Measurements from ENCODE around the gene SGO1. TPM values are rescaled to one million over a fixed set of nuclear protein-coding genes. Genes with fewer than 3 reads are reported as not detected.
A peak's percentile ranks its signal among the peaks of the same experiment; 100 is the strongest.

The SGO1 gene
- total and polyA plus RNA-seq, 4 donors, result 4.0 to 5.5 (median 4.7) TPM

GRCh38 chr3:20173844-20174410 is 12.1 kb downstream of the SGO1 start:
- WGBS (ENCODE audit: insufficient coverage), result 83% methylated on average over 1 of the region's 4 CpGs
- no peaks in the 10 kb centered on the region for H3K36me3 ChIP-seq (ENCODE audit: control insufficient read depth, insufficient read depth, low read length)
- H3K27ac ChIP-seq (ENCODE audit: low read depth, low read length), result no peak overlapping the region
- H3K4me3 ChIP-seq (ENCODE audit: low read depth, low read length), result no peak overlapping the region
- H3K9me3 ChIP-seq (ENCODE audit: control insufficient read depth, insufficient read depth, low read length), result no peaks in the 10 kb centered on the region
- H3K27me3 ChIP-seq (ENCODE audit: control insufficient read depth, insufficient read depth, low read length), result no peaks in the 10 kb centered on the region
- H3K4me1 ChIP-seq (ENCODE audit: control insufficient read depth, insufficient read depth, low read length), result no peaks in the 10 kb centered on the region
- no peak for DNase-seq (ENCODE audit: low read depth in 4 of 6, low spot score in 6 of 6)

DNA sequence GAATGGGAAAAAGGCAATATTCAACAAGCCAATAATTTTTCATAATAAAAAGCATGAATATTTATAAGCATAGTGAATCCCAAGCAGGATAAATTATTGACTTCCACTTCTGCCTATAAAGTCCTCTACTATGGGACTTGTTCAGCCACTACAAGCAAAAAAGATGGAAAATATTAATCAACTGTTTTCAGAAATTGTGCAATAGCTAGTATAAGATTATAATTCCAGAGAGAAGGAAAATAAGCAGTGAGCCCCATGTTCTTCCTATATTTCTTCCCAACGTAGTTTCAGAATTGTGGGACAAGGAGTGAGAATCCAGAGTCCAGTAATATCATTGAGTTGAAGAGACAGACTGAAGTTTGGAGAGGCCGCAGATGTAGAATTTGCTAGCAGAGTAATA is 24.3 kb downstream of the SGO1 start:
- no peaks in the 10 kb centered on the region for H3K36me3 ChIP-seq (ENCODE audit: control insufficient read depth, insufficient read depth, low read length)
- WGBS (ENCODE audit: insufficient coverage), result 93% methylated on average over 1 of the region's 2 CpGs
- no peak overlapping the region for H3K27ac ChIP-seq (ENCODE audit: low read depth, low read length)
- H3K4me1 ChIP-seq (ENCODE audit: control insufficient read depth, insufficient read depth, low read length), result no peaks in the 10 kb centered on the region
- DNase-seq (ENCODE audit: low read depth in 4 of 6, low spot score in 6 of 6), result no peak
- H3K4me3 ChIP-seq (ENCODE audit: low read depth, low read length), result no peak overlapping the region
- H3K9me3 ChIP-seq (ENCODE audit: control insufficient read depth, insufficient read depth, low read length), result no peaks in the 10 kb centered on the region
- H3K27me3 ChIP-seq (ENCODE audit: control insufficient read depth, insufficient read depth, low read length), result no peaks in the 10 kb centered on the region

- Histone ChIP-seq H3K9me3 (ENCODE audit: control insufficient read depth, insufficient read depth, low read length) (no peaks in the 10 kb centered on the region), H3K4me3 (ENCODE audit: low read depth, low read length) (no peak overlapping the region), H3K27me3 (ENCODE audit: control insufficient read depth, insufficient read depth, low read length) (no peaks in the 10 kb centered on the region), H3K27ac (ENCODE audit: low read depth, low read length) (no peak overlapping the region), H3K36me3 (ENCODE audit: control insufficient read depth, insufficient read depth, low read length) (no peaks in the 10 kb centered on the region), H3K4me1 (ENCODE audit: control insufficient read depth, insufficient read depth, low read length) (no peaks in the 10 kb centered on the region)
- no peak for DNase-seq (ENCODE audit: low read depth in 4 of 6, low spot score in 6 of 6)
These were observed 25.8 kb downstream of the SGO1 start for GRCh38 chr3:20160230-20160629.

DNA sequence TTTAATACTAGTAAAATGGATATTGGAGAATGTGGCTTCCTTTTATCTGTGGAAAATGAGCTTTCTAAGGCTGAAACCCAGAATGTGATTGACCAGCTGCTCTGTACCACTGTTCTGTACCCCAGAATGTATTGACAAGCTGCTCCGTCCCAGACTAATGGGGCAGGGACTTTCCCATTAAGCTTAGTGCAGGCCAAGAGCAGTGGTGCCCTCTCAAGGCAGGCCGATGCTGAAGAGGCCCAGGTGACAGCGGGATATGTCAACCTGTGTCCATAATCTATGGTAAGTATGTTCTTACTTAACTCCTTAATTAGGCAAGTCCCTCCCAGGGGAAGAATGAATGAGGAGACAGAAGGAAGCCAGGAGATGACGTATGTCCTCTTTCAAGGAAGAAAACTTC is 31.1 kb downstream of the SGO1 start:
- H3K36me3 ChIP-seq (ENCODE audit: control insufficient read depth, insufficient read depth, low read length), result no peaks in the 10 kb centered on the region
- no peaks in the 10 kb centered on the region for H3K4me1 ChIP-seq (ENCODE audit: control insufficient read depth, insufficient read depth, low read length)
- DNase-seq (ENCODE audit: low read depth in 4 of 6, low spot score in 6 of 6), result no peak
- H3K27me3 ChIP-seq (ENCODE audit: control insufficient read depth, insufficient read depth, low read length), result no peaks in the 10 kb centered on the region
- no peak overlapping the region for H3K4me3 ChIP-seq (ENCODE audit: low read depth, low read length)
- WGBS (ENCODE audit: insufficient coverage), result 100% methylated on average over 1 of the region's 4 CpGs
- H3K9me3 ChIP-seq (ENCODE audit: control insufficient read depth, insufficient read depth, low read length), result no peaks in the 10 kb centered on the region
- no peak overlapping the region for H3K27ac ChIP-seq (ENCODE audit: low read depth, low read length)

- no CpG with 5 or more reads among the region's 1 CpG for WGBS (ENCODE audit: insufficient coverage)
- Histone ChIP-seq H3K27ac (ENCODE audit: low read depth, low read length) (no peak overlapping the region), H3K36me3 (ENCODE audit: control insufficient read depth, insufficient read depth, low read length) (no peaks in the 10 kb centered on the region), H3K9me3 (ENCODE audit: control insufficient read depth, insufficient read depth, low read length) (no peaks in the 10 kb centered on the region), H3K4me3 (ENCODE audit: low read depth, low read length) (no peak overlapping the region), H3K4me1 (ENCODE audit: control insufficient read depth, insufficient read depth, low read length) (no peaks in the 10 kb centered on the region), H3K27me3 (ENCODE audit: control insufficient read depth, insufficient read depth, low read length) (no peaks in the 10 kb centered on the region)
- DNase-seq (ENCODE audit: low read depth in 4 of 6, low spot score in 6 of 6), result no peak
These were observed 31.9 kb downstream of the SGO1 start for GRCh38 chr3:20154078-20154477.

DNA sequence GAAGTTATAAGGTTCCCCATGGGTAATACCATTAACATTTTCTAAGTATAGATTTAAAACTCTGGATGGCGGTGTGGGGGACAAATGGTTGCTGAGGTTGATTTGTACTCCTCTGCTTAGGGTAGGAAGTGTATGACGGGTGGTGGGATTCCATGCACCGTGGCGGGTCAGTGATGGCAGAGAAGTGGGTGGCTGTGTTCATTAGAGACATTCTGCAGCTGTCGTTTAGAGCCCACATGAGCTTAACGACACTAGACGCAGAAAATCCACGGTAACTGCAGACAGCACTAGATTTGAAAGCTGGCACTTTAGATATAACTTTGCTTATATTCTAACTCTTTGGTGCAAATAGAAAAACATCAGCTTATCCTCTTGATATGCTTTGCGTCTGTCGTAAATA is 37.5 kb downstream of the SGO1 start:
- Histone ChIP-seq H3K36me3 (ENCODE audit: control insufficient read depth, insufficient read depth, low read length) (peaks cover 2% of the 10 kb centered on the region), H3K27me3 (ENCODE audit: control insufficient read depth, insufficient read depth, low read length) (no peaks in the 10 kb centered on the region), H3K9me3 (ENCODE audit: control insufficient read depth, insufficient read depth, low read length) (no peaks in the 10 kb centered on the region), H3K27ac (ENCODE audit: low read depth, low read length) (peak overlapping the region; percentile 54), H3K4me3 (ENCODE audit: low read depth, low read length) (no peak overlapping the region), H3K4me1 (ENCODE audit: control insufficient read depth, insufficient read depth, low read length) (peaks cover 6% of the 10 kb centered on the region)
- DNase-seq (ENCODE audit: low read depth in 4 of 6, low spot score in 6 of 6), result no peak
- 51% methylated on average over 4 of the region's 10 CpGs for WGBS (ENCODE audit: insufficient coverage)

GRCh38 chr3:20147361-20147760 is 38.6 kb downstream of the SGO1 start:
- Histone ChIP-seq H3K36me3 (ENCODE audit: control insufficient read depth, insufficient read depth, low read length) (peaks cover 2% of the 10 kb centered on the region), H3K27ac (ENCODE audit: low read depth, low read length) (peak overlapping the region; percentile 54), H3K27me3 (ENCODE audit: control insufficient read depth, insufficient read depth, low read length) (no peaks in the 10 kb centered on the region), H3K4me1 (ENCODE audit: control insufficient read depth, insufficient read depth, low read length) (peaks cover 6% of the 10 kb centered on the region), H3K9me3 (ENCODE audit: control insufficient read depth, insufficient read depth, low read length) (no peaks in the 10 kb centered on the region), H3K4me3 (ENCODE audit: low read depth, low read length) (no peak overlapping the region)
- no peak for DNase-seq (ENCODE audit: low read depth in 4 of 6, low spot score in 6 of 6)

GRCh38 chr3:20146301-20146700 is 39.7 kb downstream of the SGO1 start:
- no peaks in the 10 kb centered on the region for H3K27me3 ChIP-seq (ENCODE audit: control insufficient read depth, insufficient read depth, low read length)
- no peak for DNase-seq (ENCODE audit: low read depth in 4 of 6, low spot score in 6 of 6)
- no peak overlapping the region for H3K27ac ChIP-seq (ENCODE audit: low read depth, low read length)
- H3K4me1 ChIP-seq (ENCODE audit: control insufficient read depth, insufficient read depth, low read length), result peaks cover 6% of the 10 kb centered on the region
- 77% methylated on average over 3 of the region's 8 CpGs for WGBS (ENCODE audit: insufficient coverage)
- H3K4me3 ChIP-seq (ENCODE audit: low read depth, low read length), result no peak overlapping the region
- H3K9me3 ChIP-seq (ENCODE audit: control insufficient read depth, insufficient read depth, low read length), result no peaks in the 10 kb centered on the region
- H3K36me3 ChIP-seq (ENCODE audit: control insufficient read depth, insufficient read depth, low read length), result peaks cover 2% of the 10 kb centered on the region

DNA sequence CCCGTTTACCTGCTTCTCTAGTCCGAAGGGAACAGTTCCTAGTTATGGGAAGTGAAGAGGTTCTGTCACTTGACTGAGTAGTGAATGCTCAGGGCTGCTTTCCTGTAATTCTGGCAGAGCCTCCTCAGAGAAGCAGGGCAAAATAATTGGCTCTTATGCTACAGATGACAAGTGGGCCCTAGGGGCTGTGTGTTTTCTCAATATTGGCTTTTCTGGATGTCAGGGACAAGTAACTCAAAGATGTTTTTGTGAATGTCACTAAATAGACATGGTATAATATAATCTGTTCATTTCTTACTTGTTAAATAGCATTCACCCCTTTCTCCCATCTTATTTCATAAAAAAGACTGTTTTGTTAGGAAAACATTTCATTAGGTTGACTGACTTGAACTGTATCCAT is 40.1 kb downstream of the SGO1 start:
- H3K27me3 ChIP-seq (ENCODE audit: control insufficient read depth, insufficient read depth, low read length), result no peaks in the 10 kb centered on the region
- H3K36me3 ChIP-seq (ENCODE audit: control insufficient read depth, insufficient read depth, low read length), result peaks cover 2% of the 10 kb centered on the region
- no peak overlapping the region for H3K4me3 ChIP-seq (ENCODE audit: low read depth, low read length)
- peak in 2 of 6 donors; percentile 28 to 37 for DNase-seq (ENCODE audit: low read depth in 4 of 6, low spot score in 6 of 6)
- H3K9me3 ChIP-seq (ENCODE audit: control insufficient read depth, insufficient read depth, low read length), result no peaks in the 10 kb centered on the region
- H3K27ac ChIP-seq (ENCODE audit: low read depth, low read length), result no peak overlapping the region
- peaks cover 6% of the 10 kb centered on the region for H3K4me1 ChIP-seq (ENCODE audit: control insufficient read depth, insufficient read depth, low read length)
- 30% methylated on average over 2 of the region's 2 CpGs for WGBS (ENCODE audit: insufficient coverage)

DNA sequence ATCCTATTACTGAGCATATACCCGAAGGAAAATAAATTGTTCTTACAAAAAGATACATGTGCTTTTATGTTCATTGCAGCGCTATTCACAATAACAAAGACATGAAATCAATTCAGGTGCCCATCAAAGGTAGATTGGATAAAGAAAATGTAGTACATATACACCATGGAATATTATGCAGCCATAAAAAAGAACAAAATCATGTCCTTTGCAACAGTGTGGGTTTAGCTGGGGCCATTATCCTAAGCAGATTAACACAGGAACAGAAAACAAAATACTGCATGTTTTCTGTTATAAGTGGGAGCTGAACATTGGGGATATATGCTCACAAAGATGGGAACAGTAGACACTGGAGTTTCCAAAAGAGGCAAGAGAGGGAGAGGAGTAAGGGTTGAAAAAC is 42.5 kb downstream of the SGO1 start:
- peaks cover 5% of the 10 kb centered on the region for H3K4me1 ChIP-seq (ENCODE audit: control insufficient read depth, insufficient read depth, low read length)
- peaks cover 7% of the 10 kb centered on the region for H3K36me3 ChIP-seq (ENCODE audit: control insufficient read depth, insufficient read depth, low read length)
- WGBS (ENCODE audit: insufficient coverage), result no CpG with 5 or more reads among the region's 2 CpGs
- no peak for DNase-seq (ENCODE audit: low read depth in 4 of 6, low spot score in 6 of 6)
- H3K4me3 ChIP-seq (ENCODE audit: low read depth, low read length), result no peak overlapping the region
- H3K27me3 ChIP-seq (ENCODE audit: control insufficient read depth, insufficient read depth, low read length), result no peaks in the 10 kb centered on the region
- H3K9me3 ChIP-seq (ENCODE audit: control insufficient read depth, insufficient read depth, low read length), result no peaks in the 10 kb centered on the region
- no peak overlapping the region for H3K27ac ChIP-seq (ENCODE audit: low read depth, low read length)
